Osteoblast (primary cell): ENCODE data around the gene CBFA2T3. TPM values are rescaled to one million over a fixed set of nuclear protein-coding genes. Genes with fewer than 3 reads are reported as not detected.

Source experiments
- DNase-seq: peaks from one replicate; pipeline ENCODE4 v3.0.0; 2011; ENCODE audit warnings: low spot score, mixed read lengths; ENCODE audit not compliant: insufficient read length; ENCODE audit errors: missing footprints
- H2AFZ ChIP-seq: 2 replicates; pipeline ENCODE4 v1.6.0; 2011; ENCODE audit warnings: mild to moderate bottlenecking, low read length
- H3K27ac ChIP-seq: 2 replicates; pipeline ENCODE4 v1.5.1; 2011; ENCODE audit warnings: mild to moderate bottlenecking, low read depth, low read length, moderate library complexity
- H3K27me3 ChIP-seq: 2 replicates; pipeline ENCODE4 v1.6.0; 2012; ENCODE audit warnings: mild to moderate bottlenecking, control low read depth, inconsistent platforms, low read length, moderate library complexity; ENCODE audit not compliant: insufficient read depth
- H3K36me3 ChIP-seq: 2 replicates; pipeline ENCODE4 v1.5.1; 2011; ENCODE audit warnings: mild to moderate bottlenecking, low read length, control low read depth, moderate library complexity; ENCODE audit not compliant: insufficient read depth
- H3K4me1 ChIP-seq: 2 replicates; pipeline ENCODE4 v1.5.1; 2011; ENCODE audit warnings: mild to moderate bottlenecking, low read length, control low read depth, moderate library complexity; ENCODE audit not compliant: insufficient read depth
- H3K4me2 ChIP-seq: 2 replicates; pipeline ENCODE4 v1.6.0; 2011; ENCODE audit warnings: mild to moderate bottlenecking, low read length; ENCODE audit not compliant: insufficient read depth
- H3K4me3 ChIP-seq: fragments of 200-600 bp; sonication (generic); 3 replicates; pipeline ENCODE4 v1.5.1; 2012; ENCODE audit warnings: mild to moderate bottlenecking, low read length, inconsistent platforms; ENCODE audit not compliant: insufficient read depth
- H3K79me2 ChIP-seq: 2 replicates; pipeline ENCODE4 v1.6.0; 2012; ENCODE audit warnings: mild to moderate bottlenecking, low read length, control low read depth, inconsistent platforms; ENCODE audit not compliant: insufficient read depth
- H3K9me3 ChIP-seq: 2 replicates; pipeline ENCODE4 v1.5.1; 2011; ENCODE audit warnings: low read depth, low read length, control low read depth
- H4K20me1 ChIP-seq: 2 replicates; pipeline ENCODE4 v1.6.0; 2012; ENCODE audit warnings: mild to moderate bottlenecking, low read length, control low read depth; ENCODE audit not compliant: insufficient read depth
- total RNA-seq: library from RNA; depleted of rRNA; stranded (reverse); fragments of >200 nt; gene quantifications from 2 replicates; pipeline ENCODE4 v1.2.3, GENCODE V29; 2012
- TF ChIP-seq, protein P1 (sequence below): IDR thresholded peaks from 2 replicates; pipeline ENCODE4 v1.5.1; 2011; ENCODE audit warnings: mild to moderate bottlenecking, low read depth, low read length, moderate library complexity; ENCODE audit errors: extremely low read depth

CBFA2T3 gene
- total RNA-seq, 1 donor, result not detected

- Histone ChIP-seq H3K9me3 (no peaks in the 10 kb centered on the region), H3K4me2 (no peak overlapping the region), H4K20me1 (no peaks in the 10 kb centered on the region), H3K4me1 (no peaks in the 10 kb centered on the region), H3K27me3 (peaks cover 40% of the 10 kb centered on the region), H3K27ac (no peak overlapping the region), H3K36me3 (no peaks in the 10 kb centered on the region), H3K79me2 (no peaks in the 10 kb centered on the region), H3K4me3 (no peak overlapping the region), H2AFZ (no peak overlapping the region)
- TF ChIP-seq, protein P1, sequence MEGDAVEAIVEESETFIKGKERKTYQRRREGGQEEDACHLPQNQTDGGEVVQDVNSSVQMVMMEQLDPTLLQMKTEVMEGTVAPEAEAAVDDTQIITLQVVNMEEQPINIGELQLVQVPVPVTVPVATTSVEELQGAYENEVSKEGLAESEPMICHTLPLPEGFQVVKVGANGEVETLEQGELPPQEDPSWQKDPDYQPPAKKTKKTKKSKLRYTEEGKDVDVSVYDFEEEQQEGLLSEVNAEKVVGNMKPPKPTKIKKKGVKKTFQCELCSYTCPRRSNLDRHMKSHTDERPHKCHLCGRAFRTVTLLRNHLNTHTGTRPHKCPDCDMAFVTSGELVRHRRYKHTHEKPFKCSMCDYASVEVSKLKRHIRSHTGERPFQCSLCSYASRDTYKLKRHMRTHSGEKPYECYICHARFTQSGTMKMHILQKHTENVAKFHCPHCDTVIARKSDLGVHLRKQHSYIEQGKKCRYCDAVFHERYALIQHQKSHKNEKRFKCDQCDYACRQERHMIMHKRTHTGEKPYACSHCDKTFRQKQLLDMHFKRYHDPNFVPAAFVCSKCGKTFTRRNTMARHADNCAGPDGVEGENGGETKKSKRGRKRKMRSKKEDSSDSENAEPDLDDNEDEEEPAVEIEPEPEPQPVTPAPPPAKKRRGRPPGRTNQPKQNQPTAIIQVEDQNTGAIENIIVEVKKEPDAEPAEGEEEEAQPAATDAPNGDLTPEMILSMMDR, result no peak
- DNase-seq, result no peak
These were observed 5.5 kb downstream of the CBFA2T3 start for GRCh38 chr16:88971371-88972097.

- no peak overlapping the region for H2AFZ ChIP-seq
- H3K27me3 ChIP-seq, result peaks cover 42% of the 10 kb centered on the region
- no peaks in the 10 kb centered on the region for H3K36me3 ChIP-seq
- no peak overlapping the region for H3K4me3 ChIP-seq
- no peak for DNase-seq
- TF ChIP-seq, protein P1, result no peak
- no peak overlapping the region for H3K27ac ChIP-seq
- H3K9me3 ChIP-seq, result no peaks in the 10 kb centered on the region
- no peak overlapping the region for H3K4me2 ChIP-seq
- no peaks in the 10 kb centered on the region for H4K20me1 ChIP-seq
- no peaks in the 10 kb centered on the region for H3K79me2 ChIP-seq
- no peaks in the 10 kb centered on the region for H3K4me1 ChIP-seq
These were observed 6.4 kb downstream of the CBFA2T3 start for GRCh38 chr16:88970539-88971065.

DNA sequence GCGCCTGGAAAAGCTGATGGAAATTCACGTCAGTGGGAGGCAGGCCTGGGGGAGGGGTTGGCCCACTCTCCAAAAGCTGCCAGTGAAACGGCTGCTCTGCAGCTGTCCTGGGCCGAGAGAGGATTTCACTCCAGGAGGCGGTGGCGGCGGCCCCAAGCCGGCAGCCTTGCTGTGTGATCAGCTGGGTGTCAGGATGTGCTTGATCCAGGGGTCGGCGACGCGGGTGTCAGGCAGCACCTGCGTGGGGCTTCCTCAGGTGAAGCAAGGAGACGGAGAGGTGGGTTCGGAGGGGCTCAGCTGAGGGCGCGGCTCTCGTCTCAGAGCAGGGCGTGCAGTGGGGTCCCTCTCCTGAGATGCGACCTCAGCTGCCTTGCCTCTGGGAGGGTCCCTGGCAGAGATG lies 7.0 kb downstream of the CBFA2T3 start:
- H3K4me1 ChIP-seq, result no peaks in the 10 kb centered on the region
- no peak overlapping the region for H3K27ac ChIP-seq
- no peak for DNase-seq
- no peaks in the 10 kb centered on the region for H3K9me3 ChIP-seq
- no peaks in the 10 kb centered on the region for H4K20me1 ChIP-seq
- H3K4me2 ChIP-seq, result no peak overlapping the region
- TF ChIP-seq, protein P1, result no peak
- H3K27me3 ChIP-seq, result peaks cover 45% of the 10 kb centered on the region
- no peaks in the 10 kb centered on the region for H3K36me3 ChIP-seq
- no peaks in the 10 kb centered on the region for H3K79me2 ChIP-seq
- H2AFZ ChIP-seq, result no peak overlapping the region
- no peak overlapping the region for H3K4me3 ChIP-seq

GRCh38 chr16:88969361-88969831 lies 7.6 kb downstream of the CBFA2T3 start:
- H3K9me3 ChIP-seq, result no peaks in the 10 kb centered on the region
- no peaks in the 10 kb centered on the region for H3K79me2 ChIP-seq
- no peak overlapping the region for H3K4me3 ChIP-seq
- H3K27ac ChIP-seq, result no peak overlapping the region
- H4K20me1 ChIP-seq, result no peaks in the 10 kb centered on the region
- H2AFZ ChIP-seq, result no peak overlapping the region
- no peaks in the 10 kb centered on the region for H3K4me1 ChIP-seq
- no peak for DNase-seq
- H3K4me2 ChIP-seq, result no peak overlapping the region
- no peaks in the 10 kb centered on the region for H3K36me3 ChIP-seq
- H3K27me3 ChIP-seq, result peaks cover 45% of the 10 kb centered on the region
- TF ChIP-seq, protein P1, result no peak
